Neural progenitor cell (in vitro differentiated cells): Measurements from ENCODE around the gene ALK.

Source experiments
- CTCF ChIP-seq: fragments of 200-600 bp; sonication (generic); IDR thresholded peaks from 2 replicates; pipeline ENCODE4 v1.5.1; 2017; ENCODE audit warnings: antibody characterized with exemption, mild to moderate bottlenecking
- EZH2phosphoT487 ChIP-seq: fragments of 200-600 bp; sonication (generic); IDR thresholded peaks from 2 replicates; pipeline ENCODE4 v1.6.1; 2017; ENCODE audit warnings: antibody characterized with exemption

- TF ChIP-seq EZH2phosphoT487, result no peak
- no peak for TF ChIP-seq CTCF
Measured at GRCh38 chr2:29469961-29470360, 451.4 kb downstream of the ALK start.
